Panc1 (cell line): ENCODE data around the gene GALNT14. TPM values are rescaled to one million over a fixed set of nuclear protein-coding genes. Genes with fewer than 3 reads are reported as not detected.

Experiments
- ATAC-seq: fragments of 200-7000 bp; cut with Tn5 transposase; 2 replicates; pipeline ENCODE4 v1.9.1; 2020; ENCODE audit warnings: mild to moderate bottlenecking, moderate library complexity
- BruUV-seq: library from RNA; stranded (reverse); fragments of 400-500 nt; replicated peaks from 2 replicates; lab custom pipeline; 2021; lab: Mats Ljungman, UMichigan
- CTCF ChIA-PET: fragments of 300-600 bp; sonication (Branson Sonifier 250); formaldehyde crosslinking; loops from one replicate; lab custom pipeline; 2022; ENCODE audit warnings: antibody characterized with exemption; lab: Charles Lee
- POLR2A ChIA-PET: fragments of 300-600 bp; sonication (Branson Sonifier 250); formaldehyde crosslinking; loops from one replicate; lab custom pipeline; 2022; ENCODE audit warnings: antibody characterized with exemption; lab: Charles Lee
- DNase-seq: peaks from one replicate; pipeline ENCODE4 v3.0.0-alpha.2; 2010; ENCODE audit warnings: low read depth, low spot score
- H3K27ac ChIP-seq: 2 replicates; pipeline ENCODE4 v1.5.1; 2011; ENCODE audit warnings: mild to moderate bottlenecking, low read length, inconsistent platforms
- H3K27me3 ChIP-seq: fragments of 200-500 bp; sonication (Bioruptor generic); 2 replicates; pipeline ENCODE4 v1.6.0; 2014; ENCODE audit warnings: low read length, inconsistent platforms; ENCODE audit not compliant: control insufficient read depth, insufficient read depth
- H3K36me3 ChIP-seq: fragments of 200-500 bp; sonication (Bioruptor generic); 2 replicates; pipeline ENCODE4 v1.5.1; 2014; ENCODE audit warnings: inconsistent platforms, mild to moderate bottlenecking, low read length, moderate library complexity; ENCODE audit not compliant: control insufficient read depth, insufficient read depth
- H3K4me1 ChIP-seq: 2 replicates; pipeline ENCODE4 v1.5.1; 2011; ENCODE audit warnings: inconsistent platforms, mild to moderate bottlenecking, low read length, moderate library complexity; ENCODE audit not compliant: control insufficient read depth, insufficient read depth
- H3K4me3 ChIP-seq, 2 experiments: 2 replicates each; pipeline ENCODE4 v1.5.1; 2011 to 2012; ENCODE audit warnings: low read depth in 2 of 2, low read length in 2 of 2, mild to moderate bottlenecking in 2 of 2, inconsistent platforms in 1 of 2, moderate library complexity in 1 of 2
- H3K9me3 ChIP-seq: fragments of 200-500 bp; sonication (Bioruptor generic); 2 replicates; pipeline ENCODE4 v1.5.1; 2014; ENCODE audit warnings: low read depth, mild to moderate bottlenecking, inconsistent platforms, low read length, moderate library complexity; ENCODE audit not compliant: control insufficient read depth, insufficient read depth
- POLR2AphosphoS5 ChIP-seq: IDR thresholded peaks from 2 replicates; pipeline ENCODE4 v1.6.1; 2012; ENCODE audit warnings: mild to moderate bottlenecking, low read depth, low read length, moderate library complexity
- SIN3A ChIP-seq: IDR thresholded peaks from 2 replicates; pipeline ENCODE4 v1.6.1; 2012; ENCODE audit warnings: low read depth, mild to moderate bottlenecking, low read length, moderate library complexity, borderline replicate concordance; ENCODE audit not compliant: insufficient read depth
- TCF7L2 ChIP-seq: IDR thresholded peaks from 2 replicates; pipeline ENCODE4 v1.6.1; 2011; ENCODE audit warnings: mild to moderate bottlenecking, low read depth, low read length, inconsistent platforms
- in situ Hi-C: cut with HindIII; loops from 2 replicates; pipeline ENCODE4 v1.10.0; 2016; ENCODE audit warnings: low sequenced_read_pairs, low pct_unique_long_range_greater_than_20kb
- intact Hi-C: fragments of 100-400 bp; cut with micrococcal nuclease; formaldehyde crosslinking; loops from one replicate; pipeline ENCODE4 v1.10.0; 2022; ENCODE audit not compliant: unreplicated experiment
- total RNA-seq: library from RNA; stranded (reverse); gene quantifications from one replicate; pipeline ENCODE4 v1.2.1, GENCODE V29; 2021; ENCODE audit not compliant: unreplicated experiment
- TF ChIP-seq, protein P1 (sequence below), 2 experiments: IDR thresholded peaks; 2 replicates each; pipeline ENCODE4 v1.6.1; 2011 to 2012; ENCODE audit warnings: low read depth in 2 of 2, control low read depth in 1 of 2, low read length in 1 of 2, mild to moderate bottlenecking in 1 of 2, moderate library complexity in 1 of 2; ENCODE audit not compliant: insufficient read depth in 1 of 2
- TF ChIP-seq, protein P2 (sequence below): fragments of 450-650 bp; IDR thresholded peaks from 2 replicates; pipeline ENCODE4 v1.5.1; 2017; ENCODE audit warnings: mild to moderate bottlenecking

Gene GALNT14
- total RNA-seq, 1 experiment from 2014 or later: 0.67 TPM

DNA sequence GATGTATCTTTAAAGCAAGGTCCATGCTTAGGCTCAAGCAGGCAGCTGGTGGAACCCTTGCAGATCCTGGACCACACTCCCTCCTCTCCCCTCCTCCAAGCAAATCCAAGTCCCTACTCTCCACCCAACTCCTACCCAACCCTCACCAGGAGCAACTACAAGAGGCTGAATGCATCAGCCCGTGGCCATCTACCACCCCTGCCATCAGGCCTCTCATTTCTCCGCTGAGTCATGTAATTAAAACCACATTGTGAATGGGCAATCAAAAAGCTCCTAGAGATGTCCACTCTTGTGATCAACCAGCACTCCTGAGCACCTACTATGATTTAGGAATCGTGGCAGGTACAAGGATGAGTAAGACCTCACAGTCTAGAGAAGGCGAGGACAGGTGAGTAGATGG is 188.8 kb downstream of the GALNT14 start:
- ATAC-seq (no peak), DNase-seq (no peak)
- intact Hi-C loops (no loop called here), in situ Hi-C loops (no loop called here)
- TF ChIP-seq POLR2AphosphoS5 (no peak), SIN3A (no peak)
- TF ChIP-seq, protein P1, sequence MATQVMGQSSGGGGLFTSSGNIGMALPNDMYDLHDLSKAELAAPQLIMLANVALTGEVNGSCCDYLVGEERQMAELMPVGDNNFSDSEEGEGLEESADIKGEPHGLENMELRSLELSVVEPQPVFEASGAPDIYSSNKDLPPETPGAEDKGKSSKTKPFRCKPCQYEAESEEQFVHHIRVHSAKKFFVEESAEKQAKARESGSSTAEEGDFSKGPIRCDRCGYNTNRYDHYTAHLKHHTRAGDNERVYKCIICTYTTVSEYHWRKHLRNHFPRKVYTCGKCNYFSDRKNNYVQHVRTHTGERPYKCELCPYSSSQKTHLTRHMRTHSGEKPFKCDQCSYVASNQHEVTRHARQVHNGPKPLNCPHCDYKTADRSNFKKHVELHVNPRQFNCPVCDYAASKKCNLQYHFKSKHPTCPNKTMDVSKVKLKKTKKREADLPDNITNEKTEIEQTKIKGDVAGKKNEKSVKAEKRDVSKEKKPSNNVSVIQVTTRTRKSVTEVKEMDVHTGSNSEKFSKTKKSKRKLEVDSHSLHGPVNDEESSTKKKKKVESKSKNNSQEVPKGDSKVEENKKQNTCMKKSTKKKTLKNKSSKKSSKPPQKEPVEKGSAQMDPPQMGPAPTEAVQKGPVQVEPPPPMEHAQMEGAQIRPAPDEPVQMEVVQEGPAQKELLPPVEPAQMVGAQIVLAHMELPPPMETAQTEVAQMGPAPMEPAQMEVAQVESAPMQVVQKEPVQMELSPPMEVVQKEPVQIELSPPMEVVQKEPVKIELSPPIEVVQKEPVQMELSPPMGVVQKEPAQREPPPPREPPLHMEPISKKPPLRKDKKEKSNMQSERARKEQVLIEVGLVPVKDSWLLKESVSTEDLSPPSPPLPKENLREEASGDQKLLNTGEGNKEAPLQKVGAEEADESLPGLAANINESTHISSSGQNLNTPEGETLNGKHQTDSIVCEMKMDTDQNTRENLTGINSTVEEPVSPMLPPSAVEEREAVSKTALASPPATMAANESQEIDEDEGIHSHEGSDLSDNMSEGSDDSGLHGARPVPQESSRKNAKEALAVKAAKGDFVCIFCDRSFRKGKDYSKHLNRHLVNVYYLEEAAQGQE (IDR thresholded peaks at IDR 0.05; ENCODE audit: insufficient read depth in 1 of 2, low read depth in 2 of 2, low read length in 1 of 2): no peak
- CTCF ChIA-PET: no interaction called here
- POLR2A ChIA-PET: no interaction called here
- no TSS peak for BruUV-seq
- no peak overlapping the region for H3K4me3 ChIP-seq
- H3K36me3 ChIP-seq: no peaks in the 10 kb centered on the region
- no peaks in the 10 kb centered on the region for H3K9me3 ChIP-seq
- H3K27ac ChIP-seq: no peak overlapping the region
- H3K27me3 ChIP-seq: no peaks in the 10 kb centered on the region
- no peaks in the 10 kb centered on the region for H3K4me1 ChIP-seq

DNA sequence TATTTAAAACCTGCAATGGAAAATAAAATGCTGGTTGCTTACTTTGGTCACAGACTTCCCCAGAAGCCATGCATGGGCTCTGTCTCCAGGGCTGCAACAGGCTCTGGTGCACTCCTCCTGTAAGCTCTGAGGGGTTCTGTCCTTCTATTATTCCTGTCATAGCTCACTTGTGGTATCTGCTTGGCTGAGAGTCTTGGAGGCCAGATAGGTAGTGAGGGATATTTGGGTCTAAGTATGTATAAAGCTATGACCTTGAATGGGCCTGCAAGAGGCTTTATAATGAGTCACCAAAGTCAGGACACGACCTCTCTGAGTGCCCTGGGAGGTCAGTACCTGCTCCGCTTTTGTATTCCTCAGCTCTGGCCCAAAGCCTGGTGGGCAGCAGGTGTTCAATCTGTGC is 189.4 kb downstream of the GALNT14 start:
- POLR2A ChIA-PET: no interaction called here
- ATAC-seq: no peak
- intact Hi-C loops (no loop called here), in situ Hi-C loops (no loop called here)
- Histone ChIP-seq H3K27me3 (no peaks in the 10 kb centered on the region), H3K4me1 (no peaks in the 10 kb centered on the region), H3K36me3 (no peaks in the 10 kb centered on the region), H3K27ac (no peak overlapping the region), H3K4me3 (no peak overlapping the region), H3K9me3 (no peaks in the 10 kb centered on the region)
- no peak for DNase-seq
- no TSS peak for BruUV-seq
- TF ChIP-seq TCF7L2 (no peak), SIN3A (no peak), POLR2AphosphoS5 (no peak)
- TF ChIP-seq, protein P1 (IDR thresholded peaks at IDR 0.05; ENCODE audit: insufficient read depth in 1 of 2, low read depth in 2 of 2, low read length in 1 of 2): no peak
- TF ChIP-seq, protein P2, sequence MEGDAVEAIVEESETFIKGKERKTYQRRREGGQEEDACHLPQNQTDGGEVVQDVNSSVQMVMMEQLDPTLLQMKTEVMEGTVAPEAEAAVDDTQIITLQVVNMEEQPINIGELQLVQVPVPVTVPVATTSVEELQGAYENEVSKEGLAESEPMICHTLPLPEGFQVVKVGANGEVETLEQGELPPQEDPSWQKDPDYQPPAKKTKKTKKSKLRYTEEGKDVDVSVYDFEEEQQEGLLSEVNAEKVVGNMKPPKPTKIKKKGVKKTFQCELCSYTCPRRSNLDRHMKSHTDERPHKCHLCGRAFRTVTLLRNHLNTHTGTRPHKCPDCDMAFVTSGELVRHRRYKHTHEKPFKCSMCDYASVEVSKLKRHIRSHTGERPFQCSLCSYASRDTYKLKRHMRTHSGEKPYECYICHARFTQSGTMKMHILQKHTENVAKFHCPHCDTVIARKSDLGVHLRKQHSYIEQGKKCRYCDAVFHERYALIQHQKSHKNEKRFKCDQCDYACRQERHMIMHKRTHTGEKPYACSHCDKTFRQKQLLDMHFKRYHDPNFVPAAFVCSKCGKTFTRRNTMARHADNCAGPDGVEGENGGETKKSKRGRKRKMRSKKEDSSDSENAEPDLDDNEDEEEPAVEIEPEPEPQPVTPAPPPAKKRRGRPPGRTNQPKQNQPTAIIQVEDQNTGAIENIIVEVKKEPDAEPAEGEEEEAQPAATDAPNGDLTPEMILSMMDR: no peak
- CTCF ChIA-PET: no interaction called here
